ENCODE measurements around the gene TRAF6. TPM values are rescaled to one million over a fixed set of nuclear protein-coding genes. Genes with fewer than 3 reads are reported as not detected.

TRAF6 gene
- polyA plus RNA-seq, 2 of the 4 experiments (the other 2 are of a cell fraction), result 4.6 to 9.6 TPM

DNA sequence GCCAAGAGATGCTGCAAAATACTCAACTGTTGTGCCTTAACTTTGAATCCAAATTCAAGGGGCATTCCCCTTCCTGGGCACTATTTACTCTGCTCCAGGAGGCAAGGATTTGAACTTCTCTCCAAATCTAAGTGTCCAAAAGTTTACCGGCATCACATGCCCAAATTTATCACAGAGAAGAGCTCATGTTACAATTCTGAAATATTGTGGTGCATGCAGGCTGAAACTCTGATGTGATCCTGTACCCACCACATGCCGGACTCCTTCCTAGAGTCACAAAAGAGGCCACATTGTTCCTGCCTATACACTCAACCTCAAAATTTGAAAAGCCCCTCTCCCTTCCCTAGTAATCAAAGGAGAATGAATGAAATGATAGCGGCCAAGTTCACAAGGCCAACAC is 1.3 kb downstream of the TRAF6 start (continued):
- no peak for TF ChIP-seq POLR2AphosphoS2 (conservative IDR thresholded peaks at IDR 0.05; ENCODE audit: low read length)
- TF ChIP-seq, protein P1, sequence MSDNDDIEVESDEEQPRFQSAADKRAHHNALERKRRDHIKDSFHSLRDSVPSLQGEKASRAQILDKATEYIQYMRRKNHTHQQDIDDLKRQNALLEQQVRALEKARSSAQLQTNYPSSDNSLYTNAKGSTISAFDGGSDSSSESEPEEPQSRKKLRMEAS (IDR thresholded peaks at IDR 0.05), result no peak
- no peak for TF ChIP-seq RFX5 (IDR thresholded peaks at IDR 0.05)
- TF ChIP-seq, protein P2, sequence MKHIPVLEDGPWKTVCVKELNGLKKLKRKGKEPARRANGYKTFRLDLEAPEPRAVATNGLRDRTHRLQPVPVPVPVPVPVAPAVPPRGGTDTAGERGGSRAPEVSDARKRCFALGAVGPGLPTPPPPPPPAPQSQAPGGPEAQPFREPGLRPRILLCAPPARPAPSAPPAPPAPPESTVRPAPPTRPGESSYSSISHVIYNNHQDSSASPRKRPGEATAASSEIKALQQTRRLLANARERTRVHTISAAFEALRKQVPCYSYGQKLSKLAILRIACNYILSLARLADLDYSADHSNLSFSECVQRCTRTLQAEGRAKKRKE (CRISPR knock-in tag; IDR thresholded peaks at IDR 0.05; ENCODE audit: low read depth), result no peak
- no peak for TF ChIP-seq EHMT2 (IDR thresholded peaks at IDR 0.05; ENCODE audit: low read depth)
- TF ChIP-seq ZNF302 (CRISPR knock-in tag; IDR thresholded peaks at IDR 0.05), result no peak
- no peak for TF ChIP-seq ZC3H11A (IDR thresholded peaks at IDR 0.05)

DNA sequence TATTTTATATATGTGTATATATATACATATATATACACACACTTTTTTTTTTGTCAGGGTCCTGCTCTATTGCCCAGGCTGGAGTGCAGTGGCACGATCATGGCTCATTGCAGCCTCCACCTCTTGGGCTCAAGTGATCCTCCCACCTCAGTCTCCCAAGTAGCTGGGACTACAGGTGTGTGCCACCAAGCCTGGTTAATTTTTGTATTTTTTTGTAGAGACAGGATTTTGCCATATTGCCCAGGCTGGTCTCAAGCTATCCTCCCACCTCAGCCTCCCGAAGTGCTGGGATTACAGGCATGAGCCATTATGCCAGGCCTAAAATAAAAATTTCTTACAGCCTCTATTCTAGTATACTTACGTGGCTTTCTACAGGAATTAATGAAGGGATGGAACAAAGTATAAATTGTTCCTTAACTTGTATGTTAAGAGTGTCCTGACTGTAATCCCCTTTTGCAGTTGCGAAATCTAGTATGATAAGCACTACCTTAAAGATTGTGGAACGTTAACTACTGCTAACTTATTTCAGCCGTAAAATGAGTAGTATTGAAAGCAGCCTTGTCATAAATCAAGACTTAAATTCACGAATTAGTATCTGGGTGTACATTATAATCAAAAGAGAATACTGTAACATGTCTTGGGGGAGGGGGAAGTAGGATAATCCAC is 2.1 kb downstream of the TRAF6 start:
- Histone ChIP-seq H3K4me3 (no peak overlapping the region), H3K4me1 (peaks cover 11% of the 10 kb centered on the region), H3K27ac (no peak overlapping the region), H3K9me3 (no peaks in the 10 kb centered on the region), H3K4me2 (peak overlapping the region; percentile 95)
- TF ChIP-seq JUN (IDR thresholded peaks at IDR 0.05) (no peak), CHD2 (IDR thresholded peaks at IDR 0.05; ENCODE audit: low read length, partially characterized antibody) (no peak), HOXB5 (CRISPR knock-in tag; IDR thresholded peaks at IDR 0.05) (no peak), ZNF302 (CRISPR knock-in tag; IDR thresholded peaks at IDR 0.05) (no peak), RAD21 (conservative IDR thresholded peaks at IDR 0.05 in 1 of 2, IDR thresholded peaks at IDR 0.05 in 1 of 2) (no peak), CEBPB (IDR thresholded peaks at IDR 0.05) (peak; percentile 48 to 61; a peak in 2 of 4 replicates)
- TF ChIP-seq, protein P2 (CRISPR knock-in tag; IDR thresholded peaks at IDR 0.05; ENCODE audit: low read depth), result no peak
- DNase-seq (ENCODE audit: low read depth in 1 of 2, low spot score in 1 of 2) (no peak), ATAC-seq (no peak), FAIRE-seq (no peak)
- POLR2A ChIA-PET, result interaction anchor here (1.6 kb wide), 1 partner anchor 15 kb away, joined by 3 read pairs; no protein-coding TSS in a partner anchor
- 81% methylated on average over 7 of the region's 7 CpGs for WGBS (ENCODE audit: missing lambda C conversion rate)
- CTCF ChIA-PET, result interaction anchor here (1.4 to 3.0 kb wide), 4 partner anchors 7 to 18 kb away, joined by 3 to 16 read pairs (median 9); no protein-coding TSS in a partner anchor

DNA sequence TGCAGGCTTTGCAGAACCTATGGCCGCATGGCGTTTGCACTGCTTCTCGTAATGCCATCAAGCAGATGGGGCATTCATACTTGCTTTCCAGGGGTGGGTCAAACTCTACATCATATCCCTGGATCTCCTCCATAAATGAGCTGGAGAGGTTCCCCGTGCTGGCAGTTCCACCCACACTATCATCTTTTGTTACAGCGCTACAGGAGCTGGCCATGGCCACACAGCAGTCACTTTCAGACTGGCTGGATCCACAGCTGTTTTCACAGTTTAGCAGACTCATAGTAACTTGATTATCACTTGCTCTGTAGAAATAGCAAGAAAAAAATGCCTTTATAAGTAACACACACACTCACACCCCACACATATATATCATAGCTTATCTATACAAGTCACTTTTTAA is 8.8 kb downstream of the TRAF6 start:
- FAIRE-seq (no peak), DNase-seq (ENCODE audit: low read depth in 1 of 2, low spot score in 1 of 2) (no peak), ATAC-seq (no peak)
- TF ChIP-seq RAD21 (conservative IDR thresholded peaks at IDR 0.05 in 1 of 2, IDR thresholded peaks at IDR 0.05 in 1 of 2) (no peak), RARB (CRISPR knock-in tag; IDR thresholded peaks at IDR 0.05) (no peak)
- Histone ChIP-seq H3K9me3 (no peaks in the 10 kb centered on the region), H3K4me1 (peaks cover 16% of the 10 kb centered on the region), H3K27ac (no peak overlapping the region), H3K4me2 (peak overlapping the region; percentile 43; the same call in 1 of the 3 replicates), H3K4me3 (no peak overlapping the region)
- POLR2A ChIA-PET, result no interaction called here
- 96% methylated on average over 5 of the region's 5 CpGs for WGBS (ENCODE audit: missing lambda C conversion rate)
- CTCF ChIA-PET, result interaction anchor here (1.3 to 3.2 kb wide), 3 partner anchors 8 to 209 kb away, joined by 3 to 26 read pairs (median 14); partner anchors contain the start of gene TRAF6

DNA sequence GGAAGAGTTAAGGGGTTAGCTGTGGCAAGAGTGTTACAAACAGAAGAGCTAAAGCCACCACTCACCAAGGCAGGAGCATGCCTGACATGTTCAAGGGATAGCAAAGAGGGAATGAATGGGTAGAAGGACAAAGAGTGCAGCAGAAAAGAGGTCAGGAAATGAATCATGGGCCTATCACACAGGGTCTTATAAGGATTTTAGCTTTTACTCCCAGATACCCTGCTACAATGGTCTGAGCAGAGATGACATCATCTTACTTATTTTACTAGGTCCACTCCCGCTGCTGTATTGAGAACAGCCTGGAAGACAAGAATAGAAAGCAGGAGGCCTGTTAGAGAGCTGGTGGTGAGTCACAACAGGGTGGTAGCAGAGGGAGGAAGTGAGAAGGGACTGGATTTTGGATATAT is 9.8 kb downstream of the TRAF6 start:
- ChIA-PET CTCF (interaction anchor here (1.1 to 3.2 kb wide), 5 partner anchors 7 to 208 kb away, joined by 3 to 26 read pairs (median 8); partner anchors contain the start of gene TRAF6), POLR2A (interaction anchor here (0.7 kb wide), 1 partner anchor 10 kb away, joined by 4 read pairs; the partner anchor contains the start of gene TRAF6)
- TF ChIP-seq, protein P3, sequence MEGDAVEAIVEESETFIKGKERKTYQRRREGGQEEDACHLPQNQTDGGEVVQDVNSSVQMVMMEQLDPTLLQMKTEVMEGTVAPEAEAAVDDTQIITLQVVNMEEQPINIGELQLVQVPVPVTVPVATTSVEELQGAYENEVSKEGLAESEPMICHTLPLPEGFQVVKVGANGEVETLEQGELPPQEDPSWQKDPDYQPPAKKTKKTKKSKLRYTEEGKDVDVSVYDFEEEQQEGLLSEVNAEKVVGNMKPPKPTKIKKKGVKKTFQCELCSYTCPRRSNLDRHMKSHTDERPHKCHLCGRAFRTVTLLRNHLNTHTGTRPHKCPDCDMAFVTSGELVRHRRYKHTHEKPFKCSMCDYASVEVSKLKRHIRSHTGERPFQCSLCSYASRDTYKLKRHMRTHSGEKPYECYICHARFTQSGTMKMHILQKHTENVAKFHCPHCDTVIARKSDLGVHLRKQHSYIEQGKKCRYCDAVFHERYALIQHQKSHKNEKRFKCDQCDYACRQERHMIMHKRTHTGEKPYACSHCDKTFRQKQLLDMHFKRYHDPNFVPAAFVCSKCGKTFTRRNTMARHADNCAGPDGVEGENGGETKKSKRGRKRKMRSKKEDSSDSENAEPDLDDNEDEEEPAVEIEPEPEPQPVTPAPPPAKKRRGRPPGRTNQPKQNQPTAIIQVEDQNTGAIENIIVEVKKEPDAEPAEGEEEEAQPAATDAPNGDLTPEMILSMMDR (IDR thresholded peaks at IDR 0.05), result no peak
- TF ChIP-seq FOSL2 (IDR thresholded peaks at IDR 0.05) (no peak), FOSL2 (CRISPR knock-in tag; IDR thresholded peaks at IDR 0.05) (peak; percentile 32; the same call in 1 of the 2 replicates), ZNF302 (CRISPR knock-in tag; IDR thresholded peaks at IDR 0.05) (no peak), SMC3 (IDR thresholded peaks at IDR 0.05) (no peak), RAD21 (conservative IDR thresholded peaks at IDR 0.05 in 1 of 2, IDR thresholded peaks at IDR 0.05 in 1 of 2) (no peak)
- TF ChIP-seq, protein P4, sequence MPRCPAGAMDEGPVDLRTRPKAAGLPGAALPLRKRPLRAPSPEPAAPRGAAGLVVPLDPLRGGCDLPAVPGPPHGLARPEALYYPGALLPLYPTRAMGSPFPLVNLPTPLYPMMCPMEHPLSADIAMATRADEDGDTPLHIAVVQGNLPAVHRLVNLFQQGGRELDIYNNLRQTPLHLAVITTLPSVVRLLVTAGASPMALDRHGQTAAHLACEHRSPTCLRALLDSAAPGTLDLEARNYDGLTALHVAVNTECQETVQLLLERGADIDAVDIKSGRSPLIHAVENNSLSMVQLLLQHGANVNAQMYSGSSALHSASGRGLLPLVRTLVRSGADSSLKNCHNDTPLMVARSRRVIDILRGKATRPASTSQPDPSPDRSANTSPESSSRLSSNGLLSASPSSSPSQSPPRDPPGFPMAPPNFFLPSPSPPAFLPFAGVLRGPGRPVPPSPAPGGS (IDR thresholded peaks at IDR 0.05), result no peak
- FAIRE-seq (no peak), DNase-seq (ENCODE audit: low read depth in 1 of 2, low spot score in 1 of 2) (peak; percentile 10 to 66), ATAC-seq (peak; percentile 94 to 96)
- 31% methylated on average over 1 of the region's 1 CpG for WGBS (ENCODE audit: missing lambda C conversion rate)
- Histone ChIP-seq H3K4me2 (peak overlapping the region; percentile 43), H3K4me1 (peaks cover 16% of the 10 kb centered on the region), H3K4me3 (no peak overlapping the region), H3K27ac (peak overlapping the region in 1 of 2 experiments; percentile 47; a peak in 2 of 6 replicates), H3K9me3 (no peaks in the 10 kb centered on the region)
